ENCODE data around the gene PLAAT3. TPM values are rescaled to one million over a fixed set of nuclear protein-coding genes. Genes with fewer than 3 reads are reported as not detected.
"Not testable (repeated sequence)": the region's sequence is repeated elsewhere in the genome, so short reads cannot be mapped to it uniquely, and the experiment has no call there.

Gene PLAAT3
- polyA plus RNA-seq, 2 of the 4 experiments (the other 2 are of a cell fraction) = 39.5 to 65.2 TPM

DNA sequence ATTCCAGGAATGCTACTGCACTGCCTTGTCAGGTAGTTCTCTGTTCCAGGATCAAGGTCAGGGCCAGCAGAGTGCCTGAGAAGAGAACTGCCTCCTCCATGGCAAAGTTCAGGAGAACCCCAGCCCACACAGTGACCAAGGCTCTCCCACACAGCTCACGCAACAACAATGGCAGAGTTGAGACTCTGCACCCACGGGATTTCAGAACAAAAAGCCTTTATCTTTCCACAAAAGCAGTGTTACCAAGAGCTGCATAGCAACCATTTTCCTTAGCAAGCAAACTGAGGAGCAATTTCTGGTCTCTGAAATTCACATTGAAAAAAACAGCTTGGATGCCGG lies 11.1 kb downstream of the PLAAT3 start:
- TF ChIP-seq FOSB (CRISPR knock-in tag; IDR thresholded peaks at IDR 0.05) (no peak), SMC3 (IDR thresholded peaks at IDR 0.05) (no peak), RARB (CRISPR knock-in tag; IDR thresholded peaks at IDR 0.05) (no peak), HOXA7 (CRISPR knock-in tag; IDR thresholded peaks at IDR 0.05) (no peak), FOSL2 (IDR thresholded peaks at IDR 0.05) (no peak), FOSL2 (CRISPR knock-in tag; IDR thresholded peaks at IDR 0.05) (no peak), CEBPB (IDR thresholded peaks at IDR 0.05) (no peak), ESRRA (IDR thresholded peaks at IDR 0.05; ENCODE audit: borderline replicate concordance, low read length) (no peak), ZSCAN20 (CRISPR knock-in tag; IDR thresholded peaks at IDR 0.05) (no peak), CBX2 (IDR thresholded peaks at IDR 0.05; ENCODE audit: borderline replicate concordance, low read depth) (no peak), BHLHE40 (IDR thresholded peaks at IDR 0.05; ENCODE audit: low read depth, low read length) (no peak), EP300 (IDR thresholded peaks at IDR 0.05) (no peak), NPAS2 (CRISPR knock-in tag; IDR thresholded peaks at IDR 0.05; ENCODE audit: borderline replicate concordance) (no peak), KDM5A (IDR thresholded peaks at IDR 0.05) (no peak), POLR2AphosphoS2 (conservative IDR thresholded peaks at IDR 0.05; ENCODE audit: low read length) (no peak), ZNF302 (CRISPR knock-in tag; IDR thresholded peaks at IDR 0.05) (no peak), NR3C1 (IDR thresholded peaks at IDR 0.05) (no peak)
- TF ChIP-seq, protein P1, sequence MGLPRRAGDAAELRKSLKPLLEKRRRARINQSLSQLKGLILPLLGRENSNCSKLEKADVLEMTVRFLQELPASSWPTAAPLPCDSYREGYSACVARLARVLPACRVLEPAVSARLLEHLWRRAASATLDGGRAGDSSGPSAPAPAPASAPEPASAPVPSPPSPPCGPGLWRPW (IDR thresholded peaks at IDR 0.05) = no peak
- WGBS (ENCODE audit: missing lambda C conversion rate) = 82% methylated on average over 3 of the region's 3 CpGs
- H3K27ac ChIP-seq = no peak overlapping the region
- POLR2A ChIA-PET = no interaction called here
- CTCF ChIA-PET = interaction anchor here (0.9 kb wide), 1 partner anchor 12 kb away, joined by 4 read pairs; no protein-coding TSS in a partner anchor
- no peak overlapping the region for H3K4me3 ChIP-seq
- no peak for FAIRE-seq
- no peak for DNase-seq (ENCODE audit: low read depth in 1 of 2, low spot score in 1 of 2)
- H3K4me1 ChIP-seq = peaks cover 15% of the 10 kb centered on the region; the same call in 2 of the 3 replicates
- ATAC-seq = no peak
- no peaks in the 10 kb centered on the region for H3K9me3 ChIP-seq
- H3K4me2 ChIP-seq = no peak overlapping the region

DNA sequence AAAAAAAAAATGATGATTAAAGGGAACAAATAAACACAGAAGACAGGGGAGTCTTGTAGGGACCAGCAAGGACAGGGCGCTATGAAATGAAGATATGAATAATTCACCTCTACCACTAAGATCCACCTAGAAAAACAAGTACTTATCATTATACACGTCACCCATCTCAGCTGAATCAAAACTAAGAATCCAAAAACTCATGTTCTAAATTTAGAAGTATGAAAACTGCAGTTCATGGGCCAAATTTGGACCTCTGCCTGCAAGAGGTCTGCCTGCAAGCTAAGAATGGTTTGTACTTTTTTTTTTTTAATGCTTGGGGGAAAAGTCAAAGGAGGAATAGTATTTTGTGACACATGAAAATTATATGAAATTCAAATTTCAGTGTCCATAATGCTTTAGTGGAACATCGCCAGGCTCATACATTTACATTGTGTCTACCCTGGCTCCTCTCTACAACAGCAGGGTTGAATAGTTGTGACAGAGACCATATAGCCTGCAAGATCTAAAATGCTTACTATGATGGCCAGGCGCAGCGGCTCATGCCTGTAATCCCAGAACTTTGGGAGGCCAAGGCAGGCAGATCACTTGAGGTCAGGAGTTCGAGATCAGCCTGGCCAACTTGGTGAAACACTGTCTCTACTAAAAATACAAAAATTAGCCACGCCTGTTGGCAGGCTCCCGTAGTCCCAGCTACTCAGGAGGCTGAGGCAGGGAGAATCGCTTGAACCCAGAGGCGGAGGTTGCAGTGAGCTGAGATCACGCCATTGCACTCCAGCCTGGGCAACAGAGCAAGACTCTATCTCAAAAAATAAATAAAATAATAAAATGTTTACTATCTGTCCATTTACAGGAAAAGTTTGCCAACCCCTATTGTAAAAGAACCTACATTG lies 11.7 kb downstream of the PLAAT3 start:
- CTCF ChIA-PET = interaction anchor here (0.6 to 2.0 kb wide), 4 partner anchors 10 to 124 kb away, joined by 3 to 8 read pairs (median 4); no protein-coding TSS in a partner anchor
- H3K9me3 ChIP-seq; H3K4me2 ChIP-seq; H3K4me3 ChIP-seq; FAIRE-seq; ATAC-seq; DNase-seq (ENCODE audit: low read depth in 1 of 2, low spot score in 1 of 2); H3K27ac ChIP-seq; POLR2A ChIA-PET: not testable (repeated sequence)
- H3K4me1 ChIP-seq = peaks cover 15% of the 10 kb centered on the region; the same call in 2 of the 3 replicates
- 92% methylated on average over 11 of the region's 11 CpGs for WGBS (ENCODE audit: missing lambda C conversion rate)

DNA sequence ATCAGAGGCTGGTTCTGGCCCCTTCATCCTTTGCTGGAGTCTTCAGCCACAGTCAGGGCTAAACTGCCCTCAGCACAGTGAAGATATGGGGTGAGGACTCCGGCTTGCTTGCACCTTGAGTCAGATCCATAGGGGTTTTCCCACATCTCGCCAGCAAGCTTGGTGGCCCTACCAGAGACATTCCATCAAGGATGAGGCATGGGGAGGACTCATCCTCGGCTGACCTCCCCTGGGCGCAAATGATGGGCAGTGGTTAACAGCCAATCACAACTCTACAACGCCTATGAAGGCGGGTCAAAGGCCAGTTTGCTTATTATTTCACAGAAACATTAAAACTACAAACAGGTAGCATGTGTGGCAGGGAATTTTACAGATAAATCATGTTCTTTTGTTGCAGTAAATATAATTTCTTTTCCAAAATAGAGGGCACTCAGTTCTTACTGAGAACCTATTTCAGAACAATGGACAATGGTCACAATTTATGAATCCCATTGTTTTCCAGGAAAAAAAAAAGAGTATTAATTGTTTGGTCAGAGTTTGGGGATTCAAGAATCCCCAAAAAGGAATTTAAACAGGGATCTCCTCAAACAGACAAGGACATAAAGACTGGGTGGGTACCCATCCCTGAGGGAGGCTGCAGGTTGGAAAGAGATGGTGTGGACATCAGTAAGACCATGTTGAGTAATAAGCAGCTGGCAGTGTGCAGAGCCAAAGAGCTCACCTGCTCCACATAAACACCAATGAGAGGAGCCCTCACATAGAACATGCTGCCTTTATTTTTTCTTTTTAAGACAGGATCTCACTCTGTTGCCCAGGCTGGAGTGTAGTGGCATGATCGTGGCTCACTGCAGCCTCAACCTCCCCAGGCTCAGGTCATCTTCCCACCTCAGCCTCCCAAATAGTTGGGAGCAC lies 14.8 kb downstream of the PLAAT3 start:
- Histone ChIP-seq H3K9me3 (no peaks in the 10 kb centered on the region), H3K4me2 (peak overlapping the region; percentile 12; the same call in 1 of the 3 replicates), H3K4me1 (peaks cover 21% of the 10 kb centered on the region; the same call in 2 of the 3 replicates), H3K4me3 (no peak overlapping the region), H3K27ac (peak overlapping the region in 1 of 2 experiments; percentile 5; a peak in 1 of 6 replicates)
- 36% methylated on average over 7 of the region's 7 CpGs for WGBS (ENCODE audit: missing lambda C conversion rate)
- peak; percentile 76 to 97 for DNase-seq (ENCODE audit: low read depth in 1 of 2, low spot score in 1 of 2)
- ChIA-PET CTCF (interaction anchor here (1.6 kb wide), 1 partner anchor 120 kb away, joined by 5 read pairs; no protein-coding TSS in a partner anchor), POLR2A (no interaction called here)
- TF ChIP-seq NPAS2 (CRISPR knock-in tag; IDR thresholded peaks at IDR 0.05; ENCODE audit: borderline replicate concordance) = no peak
- TF ChIP-seq, protein P2, sequence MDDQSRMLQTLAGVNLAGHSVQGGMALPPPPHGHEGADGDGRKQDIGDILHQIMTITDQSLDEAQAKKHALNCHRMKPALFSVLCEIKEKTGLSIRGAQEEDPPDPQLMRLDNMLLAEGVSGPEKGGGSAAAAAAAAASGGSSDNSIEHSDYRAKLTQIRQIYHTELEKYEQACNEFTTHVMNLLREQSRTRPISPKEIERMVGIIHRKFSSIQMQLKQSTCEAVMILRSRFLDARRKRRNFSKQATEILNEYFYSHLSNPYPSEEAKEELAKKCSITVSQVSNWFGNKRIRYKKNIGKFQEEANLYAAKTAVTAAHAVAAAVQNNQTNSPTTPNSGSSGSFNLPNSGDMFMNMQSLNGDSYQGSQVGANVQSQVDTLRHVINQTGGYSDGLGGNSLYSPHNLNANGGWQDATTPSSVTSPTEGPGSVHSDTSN (IDR thresholded peaks at IDR 0.05) = peak; percentile 83
- no peak for TF ChIP-seq ZC3H11A (IDR thresholded peaks at IDR 0.05)
- TF ChIP-seq SREBF2 (IDR thresholded peaks at IDR 0.05) = no peak
- no peak for TF ChIP-seq SMC3 (IDR thresholded peaks at IDR 0.05)
- TF ChIP-seq ZSCAN20 (CRISPR knock-in tag; IDR thresholded peaks at IDR 0.05) = no peak
- TF ChIP-seq ESRRA (IDR thresholded peaks at IDR 0.05; ENCODE audit: borderline replicate concordance, low read length) = no peak
- TF ChIP-seq EHF (CRISPR knock-in tag; IDR thresholded peaks at IDR 0.05) = no peak
- TF ChIP-seq KDM1A (IDR thresholded peaks at IDR 0.05; ENCODE audit: low read depth) = no peak
- TF ChIP-seq, protein P3, sequence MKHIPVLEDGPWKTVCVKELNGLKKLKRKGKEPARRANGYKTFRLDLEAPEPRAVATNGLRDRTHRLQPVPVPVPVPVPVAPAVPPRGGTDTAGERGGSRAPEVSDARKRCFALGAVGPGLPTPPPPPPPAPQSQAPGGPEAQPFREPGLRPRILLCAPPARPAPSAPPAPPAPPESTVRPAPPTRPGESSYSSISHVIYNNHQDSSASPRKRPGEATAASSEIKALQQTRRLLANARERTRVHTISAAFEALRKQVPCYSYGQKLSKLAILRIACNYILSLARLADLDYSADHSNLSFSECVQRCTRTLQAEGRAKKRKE (CRISPR knock-in tag; IDR thresholded peaks at IDR 0.05; ENCODE audit: low read depth) = no peak
- TF ChIP-seq FOSL2 (IDR thresholded peaks at IDR 0.05) = peak; percentile 42; the same call in 1 of the 2 replicates
- peak; percentile 64 for TF ChIP-seq FOSL2 (CRISPR knock-in tag; IDR thresholded peaks at IDR 0.05)
- no peak for TF ChIP-seq ZNF302 (CRISPR knock-in tag; IDR thresholded peaks at IDR 0.05)
- no peak for TF ChIP-seq MAFK (IDR thresholded peaks at IDR 0.05; ENCODE audit: partially characterized antibody)
- FAIRE-seq = no peak
- peak; percentile 90 to 95 for ATAC-seq

Data from A549 (cell line).